DMS 273 treated with DMSO at 0.1 percent for 48 hours (cell line): ENCODE results near the gene CBX5.
"Not testable (repeated sequence)": the region's sequence is repeated elsewhere in the genome, so short reads cannot be mapped to it uniquely, and the experiment has no call there.

ENCODE experiments used
- DNase-seq: peaks from one replicate; lab custom pipeline; 2025; lab: John Stamatoyannopoulos, UW

Gene CBX5

DNA sequence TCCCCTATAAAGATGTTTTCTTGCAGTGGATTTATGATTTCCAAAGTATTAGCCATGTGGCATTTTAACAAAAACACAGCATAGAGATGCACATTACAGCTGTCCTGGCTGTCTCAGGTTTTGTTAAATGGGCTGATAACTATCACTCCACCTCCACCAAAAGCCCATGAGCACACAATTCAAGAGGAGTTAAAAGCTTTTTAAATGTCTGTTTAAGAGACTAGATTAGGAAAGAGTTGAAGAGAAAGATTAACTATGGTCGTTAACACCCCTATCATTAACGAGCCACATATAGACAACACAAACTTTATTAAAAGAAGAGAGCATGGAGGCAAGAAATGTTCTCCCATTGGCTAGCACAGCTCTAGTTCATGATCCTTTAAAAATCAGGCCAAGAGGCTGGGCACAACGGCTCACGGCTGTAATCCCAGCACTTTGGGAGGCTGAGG lies 14.5 kb downstream of the CBX5 start:
- DNase-seq, result no peak

DNA sequence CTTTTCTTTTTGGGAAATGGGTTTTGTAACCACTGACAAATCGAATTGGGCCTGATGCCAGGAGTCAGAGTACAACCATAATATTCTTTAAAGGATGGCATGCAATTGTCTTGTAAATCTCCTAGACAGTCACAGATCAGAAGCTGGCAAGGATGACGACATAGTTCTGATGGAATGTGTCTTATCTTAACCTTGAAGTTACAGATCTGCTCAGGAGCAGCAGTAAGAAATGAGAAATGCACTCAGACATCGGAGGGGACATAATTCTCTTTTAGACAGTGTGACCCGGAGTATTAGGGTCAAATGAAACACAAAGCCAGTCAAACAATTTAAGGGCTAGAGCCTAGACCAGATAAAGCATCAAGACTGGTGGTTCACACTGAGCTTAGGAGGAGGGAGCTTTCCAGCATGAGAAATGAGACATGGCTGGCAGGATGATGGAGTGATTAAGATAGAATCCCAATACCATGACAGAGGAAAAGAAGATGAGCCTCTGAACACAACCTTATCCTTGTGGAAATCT lies 17.5 kb downstream of the CBX5 start:
- DNase-seq, result no peak

DNA sequence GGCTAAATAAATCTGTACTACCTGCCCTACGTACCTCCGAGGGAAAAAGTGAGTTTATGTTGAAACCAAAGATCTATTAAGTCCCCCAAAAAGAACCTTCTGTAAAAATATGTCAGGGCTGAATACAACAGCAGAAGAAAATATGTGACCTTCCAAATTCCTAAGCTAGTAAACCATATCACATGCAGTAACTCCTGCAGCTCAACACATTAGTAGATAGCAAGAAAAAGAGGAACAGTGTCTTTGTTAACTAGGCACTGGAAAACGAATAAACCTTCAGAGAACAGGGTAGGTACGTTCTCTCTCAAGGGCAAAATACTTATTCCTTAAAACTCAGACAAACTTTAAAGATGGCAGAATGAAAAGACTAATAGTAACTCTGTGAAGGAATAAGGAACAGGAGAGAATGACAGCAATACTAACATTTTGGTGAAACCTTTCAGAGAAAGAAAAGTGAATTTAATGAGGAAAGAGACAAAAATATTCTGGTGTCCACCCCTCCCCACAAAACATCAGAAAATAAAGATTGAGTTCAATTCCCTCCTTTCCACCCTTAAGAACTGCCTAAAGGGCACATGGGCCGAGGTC lies 18.0 kb downstream of the CBX5 start:
- DNase-seq, result no peak

DNA sequence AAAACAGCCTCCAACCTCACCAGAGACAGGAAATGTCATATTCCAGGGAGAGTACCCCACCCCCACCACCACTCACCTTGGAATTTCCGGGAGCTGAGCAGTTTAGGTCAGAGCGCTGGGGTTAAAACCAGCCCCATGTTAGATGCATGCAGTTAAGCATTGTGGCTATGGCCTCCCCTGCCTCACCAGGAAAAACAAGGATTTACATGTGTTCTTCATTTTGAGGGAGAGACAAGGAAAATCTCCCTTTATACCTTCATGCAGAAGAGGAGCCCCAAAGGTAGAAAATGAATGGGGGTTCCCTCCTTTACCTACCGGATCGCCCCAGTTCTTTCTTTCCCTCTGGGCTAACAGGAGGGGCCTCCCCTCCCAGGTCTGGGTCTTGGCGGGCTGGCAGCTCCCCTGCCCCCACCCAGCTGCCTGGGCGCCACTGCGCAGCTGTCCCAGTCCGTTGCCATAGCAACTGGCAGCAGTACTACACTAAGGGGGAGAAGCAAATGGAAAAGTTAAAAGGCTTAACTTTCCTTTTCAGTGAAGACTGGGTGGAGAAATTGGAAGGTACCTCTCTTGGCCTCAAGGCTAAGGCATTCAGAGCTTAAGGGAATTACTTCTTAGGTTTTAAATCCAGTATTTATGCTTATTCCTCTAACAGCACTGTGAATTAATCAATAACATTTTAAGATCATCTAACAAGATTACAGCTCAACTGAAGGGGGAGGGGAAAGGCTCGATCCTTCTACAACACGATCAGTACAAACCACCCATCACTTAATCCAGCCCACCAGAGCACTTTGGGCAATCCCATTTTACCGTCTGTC lies 20.5 kb downstream of the CBX5 start:
- peak; percentile 80 for DNase-seq

DNA sequence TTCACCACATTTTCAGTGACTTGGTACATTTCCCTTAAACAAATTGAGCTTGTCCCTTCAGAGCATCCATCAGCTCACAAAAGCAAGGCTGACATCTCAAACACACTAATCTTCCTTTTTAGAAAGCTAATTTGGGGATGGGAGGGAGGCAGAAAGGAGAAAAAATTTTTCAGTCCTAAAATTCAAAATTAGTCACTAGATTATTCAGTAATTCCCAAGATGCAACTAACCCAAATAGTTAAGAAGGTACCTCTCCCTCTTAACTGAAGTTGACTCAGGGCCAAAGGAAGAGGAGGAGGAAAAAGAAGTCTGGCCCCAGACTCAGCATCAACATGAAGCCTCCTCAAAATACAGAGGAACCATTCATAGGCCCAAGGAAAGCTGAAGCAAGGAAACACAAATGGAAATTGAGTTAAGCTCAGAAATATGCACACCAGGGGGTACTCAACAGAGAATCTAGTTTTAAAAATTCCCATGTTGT lies 21.7 kb downstream of the CBX5 start:
- DNase-seq, result no peak

DNA sequence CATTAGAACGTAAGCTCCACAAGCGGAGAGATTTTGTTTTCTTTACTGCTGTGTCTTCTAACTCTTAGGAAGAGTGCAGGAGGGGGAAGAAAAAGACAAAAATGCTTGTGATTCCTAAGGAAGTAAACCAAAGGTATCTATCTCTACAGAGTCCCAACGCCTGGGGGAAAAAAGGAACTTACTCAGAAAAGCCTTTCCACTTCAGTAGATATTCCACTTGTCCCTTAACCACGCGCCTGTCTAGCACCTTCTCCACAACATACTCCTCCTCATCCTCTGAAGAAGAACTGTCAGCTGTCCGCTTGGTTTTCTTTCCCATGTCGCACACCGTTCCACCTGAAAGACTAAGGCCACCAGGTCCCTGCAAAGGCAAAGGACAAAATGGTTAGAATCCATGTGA lies 22.6 kb downstream of the CBX5 start:
- no peak for DNase-seq

DNA sequence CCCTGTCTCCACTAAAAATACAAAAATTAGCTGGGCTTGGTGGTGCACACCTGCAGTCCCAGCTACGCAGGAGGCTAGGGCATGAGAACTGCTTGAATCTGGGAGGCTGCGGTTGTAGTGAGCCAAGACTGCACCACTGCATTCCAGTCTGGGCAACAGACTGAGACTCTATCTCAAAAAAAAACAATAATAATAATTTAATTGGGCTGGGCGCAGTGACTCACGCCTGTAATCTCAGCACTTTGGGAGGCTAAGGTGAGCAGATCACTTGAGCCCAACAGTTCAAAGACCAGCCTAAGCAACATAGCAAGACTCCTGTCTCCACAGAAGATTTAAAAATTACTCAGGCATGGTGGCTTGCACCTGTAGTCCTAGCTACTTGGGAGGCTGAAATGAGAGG lies 26.7 kb downstream of the CBX5 start:
- DNase-seq, result no peak

DNA sequence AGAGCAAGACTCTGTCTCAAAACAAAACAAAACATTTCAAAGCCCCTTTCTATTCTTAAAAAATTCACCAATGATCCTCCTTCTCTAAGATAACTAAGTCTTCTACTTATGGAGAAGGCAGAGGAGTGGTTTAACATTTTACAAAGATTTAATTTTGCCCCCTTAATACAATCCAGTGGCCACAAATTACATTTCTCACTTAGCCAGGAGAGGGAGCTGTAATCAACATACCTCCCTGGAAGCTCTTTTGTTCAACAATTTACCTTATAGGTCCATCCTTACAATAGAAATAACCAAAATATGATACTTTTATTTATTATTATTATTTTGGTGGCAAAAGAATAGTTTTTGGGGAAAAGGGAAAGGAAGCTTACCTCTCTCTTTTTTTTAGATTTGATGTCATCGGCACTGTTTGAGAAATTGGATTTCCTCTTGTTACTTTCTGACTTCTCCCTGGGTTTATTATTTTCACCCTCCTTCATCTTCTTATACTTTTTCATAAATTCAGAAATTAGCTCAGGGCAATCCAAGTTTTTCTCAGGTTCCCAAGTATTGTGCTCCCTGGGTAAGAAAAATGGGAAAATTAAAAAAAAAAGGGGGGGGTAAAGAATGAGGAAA lies 28.1 kb downstream of the CBX5 start:
- DNase-seq, result no peak

DNA sequence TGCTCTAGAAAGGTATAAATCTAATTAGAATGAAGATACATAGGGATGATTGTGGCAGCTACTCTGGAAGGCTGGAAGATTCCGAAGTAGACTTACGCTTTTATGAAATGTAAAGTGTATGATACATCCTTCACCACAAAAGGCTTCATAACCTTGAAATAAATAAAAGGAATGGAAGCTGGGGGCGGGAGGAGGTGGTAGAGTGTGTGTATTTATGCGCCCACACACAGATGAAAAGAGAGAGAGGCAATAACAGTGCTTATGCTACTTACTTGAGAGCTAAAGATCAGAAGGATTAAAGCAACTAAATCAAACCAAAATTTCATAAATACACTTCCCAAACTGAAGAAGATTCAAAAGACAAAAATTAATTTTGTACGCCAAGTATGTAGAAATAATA lies 30.4 kb downstream of the CBX5 start:
- DNase-seq, result no peak

DNA sequence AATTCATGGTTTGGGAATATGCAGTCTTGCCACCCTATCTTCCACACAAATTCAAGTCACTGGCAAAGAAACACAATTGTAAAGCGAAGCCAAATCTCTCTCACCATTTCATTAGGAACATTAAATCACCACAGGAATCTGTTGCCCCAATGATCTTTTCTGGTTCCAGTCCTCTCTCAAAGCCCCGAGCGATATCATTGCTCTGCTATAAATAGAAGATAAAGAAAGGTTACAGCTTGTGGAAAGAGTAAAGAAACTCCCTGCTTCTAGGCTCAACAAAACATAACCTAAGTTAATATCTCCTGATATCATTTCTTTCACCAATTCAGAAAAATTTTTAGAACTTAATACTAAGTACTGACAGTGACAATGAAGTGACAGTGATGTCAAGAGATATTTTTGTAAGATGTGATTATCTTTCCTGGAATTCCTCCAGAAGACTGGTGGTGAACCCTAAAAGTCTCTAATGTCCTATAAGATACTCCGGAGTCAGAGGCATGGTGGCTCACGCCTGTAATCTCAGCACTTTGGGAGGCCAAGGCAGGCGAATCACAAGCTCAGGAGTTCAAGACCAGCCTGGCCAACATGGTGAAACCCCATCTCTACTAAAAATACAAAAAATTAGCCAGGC lies 33.8 kb downstream of the CBX5 start:
- no peak for DNase-seq

DNA sequence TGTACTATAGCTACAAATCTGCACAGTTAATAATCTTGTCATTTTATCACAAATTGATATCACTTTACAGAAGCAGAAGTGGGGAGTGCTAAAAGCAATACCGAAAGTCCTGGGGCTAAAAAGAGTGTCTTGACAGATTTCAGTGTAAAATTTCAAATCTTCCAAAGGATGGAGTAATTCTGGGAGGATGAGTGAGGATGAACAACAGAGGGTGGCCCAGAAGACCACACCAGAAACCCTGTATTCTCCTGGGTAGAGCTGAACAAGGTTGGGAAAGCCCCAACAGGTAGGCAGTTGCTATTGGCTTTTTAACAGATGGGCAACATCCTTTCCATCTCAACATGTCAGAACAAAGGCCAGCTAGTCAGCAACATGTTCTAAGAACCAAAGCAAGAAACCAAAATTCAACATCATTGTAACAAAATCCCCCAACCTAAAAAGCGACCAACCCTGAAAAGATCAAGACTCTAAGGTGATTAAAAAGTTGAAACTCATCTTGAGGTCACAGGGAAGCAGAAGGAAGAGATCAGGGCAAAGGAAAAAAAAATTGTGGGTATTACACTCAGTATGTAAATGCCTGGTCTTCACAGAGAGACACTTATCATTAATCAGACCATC lies 38.8 kb downstream of the CBX5 start:
- no peak for DNase-seq

DNA sequence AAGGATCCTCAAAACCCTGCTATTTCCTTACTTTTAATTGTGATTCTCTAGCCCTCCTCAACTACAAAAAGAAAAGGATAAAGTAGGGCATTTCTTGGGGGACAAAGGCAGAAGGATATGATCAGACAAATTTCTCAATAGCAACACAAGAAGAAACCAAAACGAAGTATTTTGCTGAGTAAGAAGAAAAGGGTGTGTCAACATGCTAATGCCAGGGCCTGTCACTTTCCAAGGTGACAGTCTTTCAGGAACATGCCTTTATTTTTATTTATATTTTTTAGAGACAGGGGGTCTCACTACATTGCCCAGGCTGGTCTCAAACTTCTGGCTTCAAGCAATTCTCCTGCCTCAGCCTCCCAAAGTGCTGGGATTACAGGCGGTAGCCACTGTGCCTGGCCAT lies 39.8 kb downstream of the CBX5 start:
- DNase-seq, result no peak

DNA sequence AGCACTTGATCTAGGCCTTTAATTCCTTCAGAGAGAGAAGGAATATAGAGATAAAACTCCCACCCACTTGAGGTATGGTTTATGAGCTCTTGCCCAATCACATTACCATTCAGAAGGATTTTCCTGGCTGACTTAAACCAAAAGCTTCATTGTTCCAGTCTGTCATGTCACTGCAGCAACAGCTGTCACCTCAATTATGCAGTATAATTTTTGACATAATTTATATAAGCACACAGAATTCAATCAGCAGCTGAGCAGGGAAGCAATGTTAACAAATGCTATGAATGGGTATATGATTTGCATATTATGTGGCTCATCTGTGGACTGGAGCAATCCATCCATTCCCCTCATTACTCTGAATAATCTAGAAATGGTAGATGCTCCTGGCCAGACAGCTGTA lies 40.3 kb downstream of the CBX5 start:
- no peak for DNase-seq

DNA sequence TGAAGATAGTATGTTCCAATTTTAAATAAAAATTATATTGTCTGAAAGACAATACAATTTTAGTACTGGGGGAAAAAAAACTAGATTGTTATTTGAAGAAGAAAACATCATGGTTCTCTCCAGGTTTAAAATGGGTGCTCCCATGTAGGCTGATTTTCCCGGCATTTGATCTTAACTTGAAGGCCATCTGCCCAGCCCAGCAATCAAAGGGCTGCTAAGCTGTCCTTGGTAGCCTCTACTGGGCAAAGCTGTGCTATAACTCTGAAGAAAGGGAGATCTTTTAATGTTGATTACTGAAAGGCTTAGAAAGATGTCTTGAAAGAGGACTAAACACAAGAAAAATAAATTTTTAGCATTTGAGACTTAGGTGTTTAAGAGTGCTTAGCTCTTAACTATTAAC lies 41.4 kb downstream of the CBX5 start:
- no peak for DNase-seq

DNA sequence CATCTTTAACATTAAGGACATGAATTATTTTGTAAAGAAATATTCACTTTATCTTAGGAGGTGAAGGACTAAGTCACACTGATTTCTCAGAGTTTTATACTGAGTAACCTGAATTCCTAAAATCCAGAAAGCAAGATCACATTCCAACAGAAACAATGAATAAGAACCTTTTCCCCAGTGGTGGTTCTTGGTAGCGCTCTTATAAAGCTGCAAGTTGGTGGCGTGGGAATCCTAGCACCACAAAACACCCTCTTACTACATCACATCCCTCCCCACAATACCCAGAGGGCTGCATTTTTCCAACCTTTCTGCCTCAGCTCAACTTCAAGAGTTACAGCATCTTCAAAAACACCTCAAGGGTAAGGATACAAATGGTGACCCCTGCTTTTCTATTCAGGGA lies 47.1 kb downstream of the CBX5 start:
- DNase-seq, result no peak

DNA sequence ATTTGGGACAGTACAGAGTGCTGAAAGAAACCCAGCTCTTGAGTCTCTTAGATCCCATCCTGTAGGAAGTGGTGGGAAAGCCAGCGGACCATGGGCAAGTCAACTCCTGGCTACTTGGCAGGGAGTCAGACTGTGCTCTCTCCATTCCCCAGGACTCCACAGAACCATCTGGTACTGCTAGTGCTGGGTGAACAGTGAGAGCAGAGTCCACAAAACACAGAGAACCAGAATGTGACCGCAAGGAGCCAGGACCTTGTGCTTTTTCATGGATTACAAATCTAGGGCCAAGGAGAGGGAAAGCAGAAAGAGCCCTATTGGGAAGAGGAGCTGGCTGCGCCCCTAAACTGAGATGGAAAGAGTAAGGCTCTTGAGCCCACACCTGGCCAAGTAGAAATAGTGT lies 48.7 kb downstream of the CBX5 start:
- peak; percentile 20 for DNase-seq

DNA sequence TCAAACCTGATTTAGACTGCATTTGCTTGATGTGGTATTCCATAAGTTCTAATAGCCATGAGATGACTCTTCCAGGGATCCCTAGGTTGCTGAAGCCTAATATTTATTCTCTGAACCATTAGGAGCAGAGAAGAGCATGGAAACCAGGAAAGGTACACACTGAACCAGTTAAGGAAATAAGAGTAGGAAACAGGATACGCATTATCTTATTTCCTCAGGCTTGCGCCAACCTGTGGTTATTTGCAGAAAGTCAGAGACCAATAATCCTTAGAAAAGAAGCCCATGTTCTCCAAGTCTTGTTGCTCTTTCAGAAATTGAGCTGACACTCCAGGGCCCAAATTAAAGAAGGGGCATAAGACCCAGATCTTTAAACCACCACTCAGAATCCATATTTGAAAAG lies 49.4 kb downstream of the CBX5 start:
- DNase-seq, result no peak

DNA sequence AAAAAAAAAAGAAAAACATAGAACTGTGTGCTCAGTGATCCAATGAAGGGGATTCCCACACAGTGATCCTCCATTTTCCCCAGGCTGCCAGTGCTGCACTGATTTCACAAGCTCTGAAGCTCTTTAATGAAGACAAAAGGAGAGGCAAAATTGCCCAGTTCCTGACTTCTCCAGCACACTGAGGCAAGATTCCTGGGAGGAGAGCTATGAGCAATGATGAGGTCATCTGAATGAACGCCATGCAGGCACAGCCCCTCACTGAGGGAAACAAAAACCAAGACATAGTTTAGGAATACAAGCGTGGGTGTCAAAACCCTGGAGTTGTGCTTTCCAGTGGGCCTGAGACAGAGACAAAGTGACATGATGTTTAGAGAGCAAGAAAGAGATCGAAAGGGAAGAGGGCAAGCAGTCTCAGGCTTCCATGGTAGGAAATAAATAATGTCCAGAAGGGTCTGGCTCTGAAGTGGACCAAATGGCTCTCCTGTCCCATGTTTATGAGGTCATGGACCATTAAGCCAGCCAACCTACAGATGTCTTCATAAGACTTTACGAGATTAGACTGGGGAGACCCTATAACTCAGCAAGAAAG lies 50.2 kb downstream of the CBX5 start:
- no peak for DNase-seq

DNA sequence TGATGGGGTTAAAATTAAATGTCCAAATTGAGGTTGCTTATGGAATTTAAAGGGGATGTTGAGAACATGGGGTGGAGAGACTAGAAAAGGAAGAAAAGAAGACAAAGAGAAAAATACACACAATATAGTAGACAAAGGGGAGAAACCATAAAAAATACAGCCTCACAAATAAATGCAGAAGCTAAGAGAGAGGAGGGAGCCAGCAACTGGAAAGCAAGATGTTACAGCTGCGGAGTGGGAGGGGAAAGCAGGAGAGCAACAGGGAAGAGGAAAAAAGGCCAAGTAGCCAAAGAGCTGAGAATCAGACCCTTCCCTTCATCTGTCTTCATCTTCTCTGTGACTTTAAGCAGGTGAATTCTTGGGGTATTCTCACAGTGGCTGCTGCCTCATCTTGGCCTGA lies 51.5 kb downstream of the CBX5 start:
- DNase-seq, result no peak

DNA sequence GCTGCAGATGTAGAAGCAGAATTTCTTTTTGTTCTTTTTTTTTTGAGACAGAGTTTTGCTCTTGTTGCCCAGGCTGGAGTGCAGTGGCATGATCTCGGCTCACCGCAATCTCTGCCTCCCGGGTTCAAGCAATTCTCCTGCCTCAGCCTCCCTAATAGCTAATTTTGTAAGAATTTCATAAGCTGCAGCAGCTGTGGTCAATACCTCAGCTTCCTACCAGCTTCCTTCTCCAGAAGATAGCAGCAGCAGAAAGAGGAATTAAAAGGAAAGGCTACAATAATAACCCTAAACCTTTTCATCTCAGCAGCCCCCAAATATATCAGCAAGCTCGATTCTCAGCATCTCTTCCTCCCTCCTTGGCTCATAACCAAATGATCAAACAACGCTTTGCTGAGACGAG lies 52.0 kb downstream of the CBX5 start:
- DNase-seq, result not testable (repeated sequence)

DNA sequence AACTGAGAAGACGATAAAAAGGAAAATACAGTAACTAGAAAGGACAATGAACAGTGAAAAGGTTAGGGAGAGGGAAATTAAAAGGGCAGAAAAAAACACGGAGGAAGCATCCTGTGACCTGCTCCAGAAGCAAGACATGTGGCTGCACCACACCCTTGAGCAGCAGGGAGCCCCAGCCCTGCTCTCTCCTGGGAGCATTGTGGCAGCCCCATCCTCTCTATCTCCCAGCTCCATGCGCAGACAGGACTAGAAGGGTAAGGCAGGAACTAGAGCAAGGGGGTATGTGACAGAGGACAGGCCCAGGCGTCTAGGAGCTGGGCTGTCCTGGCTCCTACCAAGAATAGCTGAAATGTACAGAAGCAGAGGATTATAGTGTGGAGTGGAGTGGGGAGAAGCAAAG lies 52.5 kb downstream of the CBX5 start:
- no peak for DNase-seq

DNA sequence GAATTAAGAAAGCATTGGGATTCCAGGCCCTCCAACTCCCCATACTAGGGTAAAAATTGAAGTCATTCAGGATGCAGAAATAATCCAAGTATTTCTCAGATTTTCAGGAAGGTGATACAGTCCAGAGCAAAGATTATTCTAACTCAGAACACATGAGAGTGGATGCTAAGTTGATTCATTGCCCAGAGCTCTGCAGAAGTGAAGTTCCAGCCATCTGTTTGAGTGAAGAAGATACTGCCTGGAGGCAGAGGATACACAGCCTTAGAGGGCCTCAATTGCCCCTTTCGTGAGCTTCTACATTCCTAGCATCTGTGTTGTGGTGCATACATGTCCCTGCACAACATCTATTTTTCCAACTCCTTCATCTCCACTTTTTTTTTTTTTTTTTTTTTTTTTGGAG lies 54.3 kb downstream of the CBX5 start:
- DNase-seq, result no peak
